C4-2B (cell line): ENCODE data around the gene CLCA2.

ENCODE experiments used
- CTCF ChIP-seq: fragments of 450-650 bp; conservative IDR thresholded peaks from 2 replicates; pipeline ENCODE4 v1.5.1; 2017; ENCODE audit warnings: mild to moderate bottlenecking
- ZFX ChIP-seq: fragments of 450-650 bp; IDR thresholded peaks from 2 replicates; pipeline ENCODE4 v1.6.1; 2017

GRCh38 chr1:86471291-86471690 lies 47.3 kb downstream of the CLCA2 start:
- no peak for TF ChIP-seq CTCF
- no peak for TF ChIP-seq ZFX
